Measurements from ENCODE around the gene WDFY2. TPM values are rescaled to one million over a fixed set of nuclear protein-coding genes. Genes with fewer than 3 reads are reported as not detected.

Gene WDFY2
- total RNA-seq, 1 donor from 2014 or later: 9.0 TPM

DNA sequence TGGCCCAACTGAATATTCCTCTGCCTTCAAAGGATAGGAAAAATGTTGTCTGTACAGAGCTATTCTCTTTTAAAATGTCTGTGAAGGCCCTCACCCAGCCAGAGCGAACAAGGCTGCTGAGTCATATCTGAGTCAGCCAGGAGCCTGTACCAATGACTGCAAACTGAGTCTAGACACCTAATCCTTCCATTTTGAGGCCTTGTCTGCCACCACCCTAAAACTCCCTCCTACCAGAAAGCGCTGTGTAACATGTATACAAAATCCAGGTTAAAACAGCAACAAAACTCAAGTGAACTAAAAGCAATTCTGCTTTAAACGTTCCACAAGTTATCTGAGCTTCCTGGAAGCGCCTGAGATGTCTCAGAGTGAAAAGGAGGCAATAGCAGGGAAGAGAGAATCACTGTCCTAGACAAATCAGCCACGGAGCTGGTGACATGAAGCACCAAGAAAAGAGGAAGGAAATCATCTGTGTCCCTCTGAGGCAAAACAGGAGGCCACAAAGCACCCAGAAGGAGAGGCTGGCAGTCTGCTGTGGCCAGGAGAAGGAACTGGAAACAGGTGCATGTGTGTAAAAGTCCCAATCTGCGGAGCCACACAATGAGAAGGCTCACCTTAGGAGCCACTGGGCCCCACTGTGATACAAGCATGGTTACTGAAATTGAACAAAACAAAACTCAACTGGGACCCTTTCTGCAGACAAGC, 209.5 kb downstream of the WDFY2 start:
- intact Hi-C loops (cut with micrococcal nuclease): no loop called here
- H3K27me3 Mint-ChIP-seq (ENCODE audit: low read depth): no peaks in the 10 kb centered on the region
- peaks cover 12% of the 10 kb centered on the region for H3K4me1 Mint-ChIP-seq (ENCODE audit: low read depth)
- no peaks in the 10 kb centered on the region for H3K9me3 Mint-ChIP-seq
- peaks cover 3% of the 10 kb centered on the region for H3K36me3 Mint-ChIP-seq (ENCODE audit: low read depth)
- no peak for DNase-seq (ENCODE audit: low spot score)
- H3K27ac Mint-ChIP-seq: peak overlapping the region; percentile 40
- no peak overlapping the region for H3K4me3 Mint-ChIP-seq (ENCODE audit: low read depth)

- H3K36me3 Mint-ChIP-seq (ENCODE audit: low read depth): peaks cover 3% of the 10 kb centered on the region
- intact Hi-C loops (cut with micrococcal nuclease): no loop called here
- H3K27ac Mint-ChIP-seq: no peak overlapping the region
- peaks cover 12% of the 10 kb centered on the region for H3K4me1 Mint-ChIP-seq (ENCODE audit: low read depth)
- peaks cover 4% of the 10 kb centered on the region for H3K27me3 Mint-ChIP-seq (ENCODE audit: low read depth)
- H3K9me3 Mint-ChIP-seq: no peaks in the 10 kb centered on the region
- H3K4me3 Mint-ChIP-seq (ENCODE audit: low read depth): no peak overlapping the region
- DNase-seq (ENCODE audit: low spot score): no peak
Observed at GRCh38 chr13:51794964-51795363, 210.7 kb downstream of the WDFY2 start.

DNA sequence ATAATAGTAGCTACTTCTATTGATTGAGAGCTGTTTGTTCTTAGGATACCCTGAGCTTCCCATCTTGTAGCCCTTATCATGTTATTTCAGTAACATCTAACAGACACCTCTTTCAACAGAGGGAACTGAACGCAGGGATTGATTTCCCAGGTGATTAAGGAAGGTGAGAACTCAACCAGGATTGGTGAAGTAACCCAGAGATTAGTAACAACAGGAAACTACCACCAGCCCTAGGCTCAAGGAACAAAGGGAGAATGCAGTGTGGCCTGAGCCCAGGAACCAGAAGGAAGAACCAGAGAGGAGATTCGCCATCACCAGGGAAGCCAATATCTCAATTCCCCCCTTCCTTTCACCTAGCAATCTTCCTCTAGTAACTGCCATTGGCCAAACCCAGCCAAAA, 211.2 kb downstream of the WDFY2 start:
- Mint-ChIP-seq H3K4me3 (ENCODE audit: low read depth) (no peak overlapping the region), H3K27ac (no peak overlapping the region), H3K27me3 (ENCODE audit: low read depth) (peaks cover 4% of the 10 kb centered on the region), H3K4me1 (ENCODE audit: low read depth) (peaks cover 12% of the 10 kb centered on the region), H3K9me3 (no peaks in the 10 kb centered on the region), H3K36me3 (ENCODE audit: low read depth) (peaks cover 3% of the 10 kb centered on the region)
- intact Hi-C loops (cut with micrococcal nuclease): no loop called here
- DNase-seq (ENCODE audit: low spot score): no peak

DNA sequence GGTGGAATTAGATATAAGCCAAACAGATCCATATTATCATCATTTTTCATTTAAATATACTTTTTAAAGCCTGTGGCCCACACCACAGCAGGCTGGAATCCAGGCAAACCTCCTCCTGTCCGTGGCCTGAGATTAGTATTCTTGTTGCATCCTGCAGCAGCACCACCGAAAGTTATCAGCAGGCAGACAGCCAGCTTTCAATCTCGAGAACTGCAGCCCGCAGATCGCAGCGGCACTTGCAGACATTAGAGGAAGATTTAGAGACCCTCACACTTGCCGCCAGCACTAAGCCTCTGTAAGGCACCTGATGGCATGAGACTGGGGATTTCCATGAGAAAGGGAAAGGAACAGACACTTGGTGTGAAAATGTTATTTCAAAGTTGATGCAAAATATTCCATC, 212.3 kb downstream of the WDFY2 start:
- Mint-ChIP-seq H3K4me1 (ENCODE audit: low read depth) (peaks cover 14% of the 10 kb centered on the region), H3K9me3 (no peaks in the 10 kb centered on the region), H3K36me3 (ENCODE audit: low read depth) (peaks cover 3% of the 10 kb centered on the region), H3K27ac (no peak overlapping the region), H3K27me3 (ENCODE audit: low read depth) (peaks cover 4% of the 10 kb centered on the region), H3K4me3 (ENCODE audit: low read depth) (no peak overlapping the region)
- intact Hi-C loops (cut with micrococcal nuclease): loop anchor here (2.0 kb wide), 1 partner anchor 362 kb away; no protein-coding TSS in a partner anchor
- DNase-seq (ENCODE audit: low spot score): no peak

GRCh38 chr13:51797664-51798488, 213.6 kb downstream of the WDFY2 start:
- DNase-seq (ENCODE audit: low spot score): peak; percentile 47
- Mint-ChIP-seq H3K4me3 (ENCODE audit: low read depth) (no peak overlapping the region), H3K27me3 (ENCODE audit: low read depth) (peaks cover 4% of the 10 kb centered on the region), H3K9me3 (no peaks in the 10 kb centered on the region), H3K4me1 (ENCODE audit: low read depth) (peaks cover 26% of the 10 kb centered on the region), H3K27ac (no peak overlapping the region), H3K36me3 (ENCODE audit: low read depth) (peaks cover 2% of the 10 kb centered on the region)
- intact Hi-C loops (cut with micrococcal nuclease): loop anchor here (1.0 to 2.0 kb wide), 2 partner anchors 213 to 363 kb away; no protein-coding TSS in a partner anchor

- intact Hi-C loops (cut with micrococcal nuclease): no loop called here
- peaks cover 22% of the 10 kb centered on the region for H3K4me1 Mint-ChIP-seq (ENCODE audit: low read depth)
- no peak for DNase-seq (ENCODE audit: low spot score)
- no peak overlapping the region for H3K4me3 Mint-ChIP-seq (ENCODE audit: low read depth)
- H3K27me3 Mint-ChIP-seq (ENCODE audit: low read depth): peaks cover 4% of the 10 kb centered on the region
- no peaks in the 10 kb centered on the region for H3K9me3 Mint-ChIP-seq
- H3K27ac Mint-ChIP-seq: no peak overlapping the region
- no peaks in the 10 kb centered on the region for H3K36me3 Mint-ChIP-seq (ENCODE audit: low read depth)
Observed at GRCh38 chr13:51799261-51799660, 215.0 kb downstream of the WDFY2 start.

DNA sequence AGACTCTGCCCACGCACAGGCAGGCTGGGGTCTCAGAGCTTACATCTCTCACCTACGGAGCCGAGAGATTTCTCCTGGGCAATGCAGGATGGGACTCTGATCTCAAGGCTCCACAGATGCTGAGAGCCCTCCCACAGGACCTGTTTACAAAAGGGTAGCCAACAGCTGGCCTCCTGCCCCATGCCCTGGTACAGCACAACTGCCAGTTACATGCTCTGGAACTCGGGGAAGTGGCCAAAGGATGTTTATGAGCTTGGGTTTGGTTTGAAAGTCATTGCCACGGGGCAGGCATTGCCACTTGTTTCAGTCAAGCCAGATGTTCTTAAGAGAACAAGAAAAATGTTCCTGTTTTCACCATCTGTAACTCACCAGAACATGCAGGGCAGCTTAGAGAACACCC, 216.2 kb downstream of the WDFY2 start:
- Mint-ChIP-seq H3K4me1 (ENCODE audit: low read depth) (peaks cover 33% of the 10 kb centered on the region), H3K4me3 (ENCODE audit: low read depth) (no peak overlapping the region), H3K9me3 (no peaks in the 10 kb centered on the region), H3K36me3 (ENCODE audit: low read depth) (no peaks in the 10 kb centered on the region), H3K27ac (no peak overlapping the region), H3K27me3 (ENCODE audit: low read depth) (peaks cover 4% of the 10 kb centered on the region)
- intact Hi-C loops (cut with micrococcal nuclease): loop anchor here (5.0 to 10.0 kb wide), 4 partner anchors 186 to 654 kb away; partner anchors contain the start of genes ALG11, ATP7B, CKAP2 and FAM124A
- DNase-seq (ENCODE audit: low spot score): no peak

DNA sequence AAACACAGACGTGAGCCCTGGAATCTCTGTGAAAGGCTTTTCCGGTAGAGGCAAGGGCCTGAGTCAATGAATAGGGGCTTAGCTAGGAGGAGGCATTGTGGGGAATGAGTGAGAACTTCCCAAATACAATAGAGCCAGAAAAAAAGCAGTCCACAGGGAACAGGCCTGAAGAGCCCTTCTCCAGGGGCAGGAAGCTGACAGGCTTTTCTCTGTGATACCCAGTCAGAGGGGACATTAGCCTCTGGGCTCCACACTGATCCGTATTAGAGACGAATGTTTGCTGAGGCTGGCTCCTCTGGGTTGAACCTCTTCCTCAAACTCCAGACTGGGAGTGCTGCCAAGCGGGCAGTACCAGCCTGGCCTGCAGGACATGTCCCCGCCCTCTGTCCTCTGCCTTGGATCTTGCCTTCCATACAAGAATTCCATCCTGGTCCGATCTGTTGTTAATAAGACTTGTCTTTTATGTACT, 217.4 kb downstream of the WDFY2 start:
- Mint-ChIP-seq H3K9me3 (no peaks in the 10 kb centered on the region), H3K4me1 (ENCODE audit: low read depth) (peaks cover 33% of the 10 kb centered on the region), H3K4me3 (ENCODE audit: low read depth) (peak overlapping the region; percentile 87), H3K36me3 (ENCODE audit: low read depth) (no peaks in the 10 kb centered on the region), H3K27me3 (ENCODE audit: low read depth) (peaks cover 4% of the 10 kb centered on the region), H3K27ac (peak overlapping the region; percentile 98)
- DNase-seq (ENCODE audit: low spot score): no peak
- intact Hi-C loops (cut with micrococcal nuclease): loop anchor here (2.0 to 10.0 kb wide), 6 partner anchors 63 to 679 kb away; partner anchors contain the start of genes ALG11, ATP7B, CKAP2 and FAM124A

DNA sequence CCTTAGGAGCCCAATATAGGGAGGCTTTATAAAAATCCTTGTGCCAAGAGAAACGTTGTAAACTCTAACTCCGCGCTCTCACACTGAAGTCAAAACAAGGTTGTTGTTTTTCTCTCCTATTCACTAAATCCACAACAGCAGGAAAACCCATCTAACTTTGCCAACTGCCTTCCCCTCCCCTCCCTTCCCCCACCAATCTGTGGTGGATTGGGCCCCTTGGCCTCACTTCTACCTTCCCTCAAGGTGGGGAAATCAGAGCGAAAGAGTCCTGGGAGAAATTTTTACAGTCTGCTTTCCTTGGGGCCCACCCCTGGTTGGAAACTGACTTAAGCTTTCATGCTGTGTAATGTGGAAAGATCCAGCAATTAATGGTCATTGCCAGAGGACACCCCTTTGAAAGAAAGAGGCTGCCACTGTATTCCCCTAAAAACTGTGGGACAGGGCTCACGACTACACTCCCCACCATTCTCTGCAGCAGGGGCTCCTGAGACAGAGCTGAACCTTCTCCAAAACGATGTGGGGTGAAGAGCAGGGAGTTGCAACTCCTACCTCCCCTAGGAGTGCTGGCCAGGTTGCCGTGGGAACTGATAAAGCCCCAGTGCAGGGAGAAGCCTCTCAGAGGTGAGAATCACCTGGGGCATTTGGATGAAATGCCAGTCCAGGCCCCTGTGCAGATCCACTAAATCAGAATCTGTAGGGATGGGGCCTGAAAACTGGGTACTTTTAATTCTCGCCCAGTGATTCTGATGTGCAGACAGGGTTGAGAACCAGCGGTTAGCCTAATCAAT, 218.6 kb downstream of the WDFY2 start:
- Mint-ChIP-seq H3K4me1 (ENCODE audit: low read depth) (peaks cover 33% of the 10 kb centered on the region), H3K4me3 (ENCODE audit: low read depth) (peak overlapping the region; percentile 87), H3K27me3 (ENCODE audit: low read depth) (peaks cover 4% of the 10 kb centered on the region), H3K9me3 (no peaks in the 10 kb centered on the region), H3K36me3 (ENCODE audit: low read depth) (no peaks in the 10 kb centered on the region), H3K27ac (peak overlapping the region; percentile 98)
- no peak for DNase-seq (ENCODE audit: low spot score)
- intact Hi-C loops (cut with micrococcal nuclease): loop anchor here (1.0 to 10.0 kb wide), 10 partner anchors 22 to 680 kb away; partner anchors contain the start of genes ALG11, ATP7B, CKAP2 and FAM124A

DNA sequence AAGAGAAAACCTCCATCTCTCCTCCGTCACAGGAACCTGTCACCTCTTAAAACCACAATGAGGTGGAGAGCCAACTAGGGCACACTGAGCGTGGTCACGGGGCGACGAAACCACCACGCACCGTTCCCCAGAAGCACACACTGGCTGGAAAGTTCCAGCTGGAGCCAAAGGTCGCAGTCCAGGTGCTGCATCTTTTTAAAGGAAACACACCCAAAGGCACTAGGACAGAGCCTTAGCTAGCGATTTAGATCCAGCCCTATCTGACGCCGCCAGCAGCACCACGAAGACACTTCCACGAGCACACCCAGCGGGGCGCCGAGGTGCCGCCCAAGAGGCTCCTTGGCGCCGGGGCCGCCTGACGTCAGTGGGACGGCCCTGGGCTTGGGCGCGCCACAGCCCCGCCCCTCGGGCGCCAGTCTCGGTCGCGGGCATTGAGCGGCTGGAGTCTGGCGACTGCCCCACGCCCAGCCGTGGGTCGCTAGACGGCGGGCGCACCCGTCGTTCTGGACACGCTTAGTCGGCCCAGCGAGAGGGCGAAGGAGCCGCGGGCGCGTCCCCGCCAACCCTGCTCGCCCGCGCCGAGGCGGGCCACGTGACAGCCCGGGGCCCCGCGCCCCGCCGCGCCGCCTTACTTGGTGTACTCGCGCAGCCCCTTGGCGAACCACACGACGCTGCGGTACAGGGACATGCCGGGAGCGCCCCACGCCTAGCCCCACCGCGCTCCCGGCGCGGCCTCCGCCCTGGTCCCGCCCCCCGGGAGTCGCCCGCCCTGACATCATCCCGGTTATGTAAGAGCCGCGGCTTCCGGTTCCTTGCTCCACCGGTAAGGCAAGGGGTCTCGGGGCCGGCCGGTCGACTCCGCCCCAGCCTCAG, 219.4 kb downstream of the WDFY2 start, which contains the start of gene DHRS12:
DHRS12 (minus strand) TSS at position 742 of the 873 bp plus-strand sequence. CDS start 4,504 bp downstream, outside the sequence.
- no peaks in the 10 kb centered on the region for H3K36me3 Mint-ChIP-seq (ENCODE audit: low read depth)
- peaks cover 4% of the 10 kb centered on the region for H3K27me3 Mint-ChIP-seq (ENCODE audit: low read depth)
- H3K27ac Mint-ChIP-seq: peak within 1 kb of the TSS; percentile 98
- peaks cover 33% of the 10 kb centered on the region for H3K4me1 Mint-ChIP-seq (ENCODE audit: low read depth)
- DNase-seq (ENCODE audit: low spot score): peak; percentile 82
- intact Hi-C loops (cut with micrococcal nuclease): loop anchor here (1.0 to 10.0 kb wide), 10 partner anchors 22 to 681 kb away; partner anchors contain the start of genes ALG11, ATP7B, CKAP2 and FAM124A
- H3K9me3 Mint-ChIP-seq: no peaks in the 10 kb centered on the region
- peak within 1 kb of the TSS; percentile 87 for H3K4me3 Mint-ChIP-seq (ENCODE audit: low read depth)
